ENCODE data around the gene DNM2.

DNA sequence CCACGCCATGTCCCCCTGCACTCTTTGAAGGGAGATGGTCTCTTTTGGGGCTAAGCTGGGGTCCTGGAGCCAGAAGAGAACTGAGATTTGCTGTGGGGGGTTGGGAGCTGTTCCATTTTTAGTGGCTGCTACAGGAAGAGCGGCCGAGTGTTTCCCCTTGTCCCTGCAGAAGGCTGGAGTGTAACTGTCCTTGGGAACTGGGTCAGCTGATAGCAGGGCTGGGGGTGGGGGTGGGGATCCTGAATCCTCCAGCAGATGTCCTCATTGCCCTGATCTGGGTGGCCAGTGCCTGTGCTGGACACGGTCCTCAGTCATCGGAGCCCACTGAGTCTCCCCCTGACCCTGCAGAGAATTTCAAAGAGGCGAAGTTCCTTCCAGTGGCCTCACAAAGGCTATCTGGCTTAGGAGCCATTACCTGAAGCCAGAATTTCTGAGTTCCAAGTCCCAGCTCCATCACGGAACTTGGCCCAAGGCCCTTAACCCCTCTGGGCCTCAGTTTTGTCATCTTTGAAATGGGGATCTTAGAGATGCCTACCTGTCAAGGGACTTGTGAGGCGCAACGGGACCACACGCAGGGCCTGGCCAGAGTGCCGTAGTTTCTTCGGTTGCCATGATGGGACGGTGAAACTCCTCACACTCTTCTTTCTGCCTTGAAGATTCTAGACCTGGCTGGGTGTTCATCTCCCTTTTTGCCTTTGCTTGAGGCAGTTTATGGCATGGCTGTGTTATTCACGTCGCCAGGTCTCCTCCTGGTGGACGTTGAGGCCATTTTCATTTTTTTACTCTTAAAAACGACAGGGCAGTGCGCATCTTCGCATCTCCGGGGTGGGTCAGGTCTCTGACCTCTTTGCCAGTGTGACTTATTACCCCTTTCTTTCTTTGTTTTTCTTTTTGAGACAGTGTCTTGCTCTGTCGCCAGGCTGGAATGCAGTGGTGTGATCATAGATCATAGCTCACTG lies 51.9 kb downstream of the DNM2 start:
- no peak for TF ChIP-seq POLR2A (IDR thresholded peaks at IDR 0.05)
- no peak for TF ChIP-seq CTCF (IDR thresholded peaks at IDR 0.05)

Measured in lower leg skin (tissue), 3 donors.